ENCODE data around the gene TFDP2.

GRCh38 chr3:142097099-142097843 is 52.1 kb downstream of the TFDP2 start:
- TF ChIP-seq CTCF (IDR thresholded peaks at IDR 0.05) (no peak), POLR2A (IDR thresholded peaks at IDR 0.05) (no peak)
